H1 (cell line): ENCODE data around the gene AQP7.

Experiments used
- CREB1 ChIP-seq: IDR thresholded peaks from 2 replicates; pipeline ENCODE4 v1.6.1; 2012; ENCODE audit warnings: inconsistent platforms
- GABPA ChIP-seq: IDR thresholded peaks from 2 replicates; pipeline ENCODE4 v1.6.1; 2011; ENCODE audit warnings: mild to moderate bottlenecking, low read length, moderate library complexity, borderline replicate concordance; ENCODE audit not compliant: insufficient read depth
- JUN ChIP-seq: IDR thresholded peaks from 2 replicates; pipeline ENCODE4 v1.6.1; 2011; ENCODE audit warnings: low read depth, mild to moderate bottlenecking, improper control_type of control experiment, low read length
- POLR2AphosphoS5 ChIP-seq: IDR thresholded peaks from 2 replicates; pipeline ENCODE4 v1.6.1; 2011; ENCODE audit warnings: low read depth, low read length
- RAD21 ChIP-seq, 2 experiments: IDR thresholded peaks in 1 of 2; conservative IDR thresholded peaks in 1 of 2; 2 replicates each; pipeline ENCODE4 v1.6.1; 2011; ENCODE audit warnings: low read depth in 2 of 2, low read length in 2 of 2, improper control_type of control experiment in 1 of 2, inconsistent platforms in 1 of 2, mild to moderate bottlenecking in 1 of 2, moderate library complexity in 1 of 2
- TAF1 ChIP-seq: IDR thresholded peaks from 2 replicates; pipeline ENCODE4 v1.6.1; 2011; ENCODE audit warnings: mild to moderate bottlenecking, low read depth, low read length
- TEAD4 ChIP-seq: IDR thresholded peaks from 2 replicates; pipeline ENCODE4 v1.6.1; 2012; ENCODE audit warnings: low read depth, low read length, inconsistent platforms, mixed read lengths
- TF ChIP-seq, protein P1 (sequence below): IDR thresholded peaks from 2 replicates; pipeline ENCODE4 v1.6.1; 2012; ENCODE audit warnings: inconsistent platforms
- TF ChIP-seq, protein P2 (sequence below), 3 experiments: IDR thresholded peaks; 1 replicate in 2 of 3; 2 replicates in 1 of 3; pipeline versions ENCODE4 v1.5.1 to v1.6.1; 2011; ENCODE audit warnings: low read length in 3 of 3, mild to moderate bottlenecking in 3 of 3, inconsistent platforms in 2 of 3, low read depth in 1 of 3, moderate library complexity in 1 of 3; ENCODE audit not compliant: insufficient read depth in 1 of 3; ENCODE audit errors: control extremely low read depth in 1 of 3
- TF ChIP-seq, protein P3 (sequence below): IDR thresholded peaks from 2 replicates; pipeline ENCODE4 v1.6.1; 2011; ENCODE audit warnings: low read length, improper control_type of control experiment

DNA sequence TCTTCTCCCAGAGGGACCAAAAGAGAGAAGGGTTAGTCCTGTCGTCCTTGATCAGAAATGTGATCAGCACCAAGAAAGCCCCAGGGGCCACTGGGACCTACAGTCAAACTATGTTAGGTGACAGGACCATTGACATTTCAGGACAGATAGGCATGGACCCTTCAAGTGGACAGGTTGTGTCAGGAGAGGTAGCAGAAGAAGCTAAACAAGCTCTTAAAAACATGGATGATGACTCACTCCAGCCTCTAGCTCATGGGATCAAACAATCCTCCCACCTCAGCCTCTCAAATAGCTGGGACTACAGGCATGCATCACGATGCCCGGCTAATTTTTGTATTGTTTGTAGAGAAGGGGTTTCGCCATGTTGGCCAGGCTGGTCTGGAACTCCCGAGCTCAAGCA, 47.3 kb upstream of the AQP7 start:
- TF ChIP-seq TAF1 (no peak), TEAD4 (no peak), POLR2AphosphoS5 (no peak), JUN (no peak), RAD21 (IDR thresholded peaks at IDR 0.05 in 1 of 2, conservative IDR thresholded peaks at IDR 0.05 in 1 of 2; ENCODE audit: low read depth in 2 of 2, low read length in 2 of 2) (no peak), CREB1 (no peak), GABPA (no peak)
- TF ChIP-seq, protein P1, sequence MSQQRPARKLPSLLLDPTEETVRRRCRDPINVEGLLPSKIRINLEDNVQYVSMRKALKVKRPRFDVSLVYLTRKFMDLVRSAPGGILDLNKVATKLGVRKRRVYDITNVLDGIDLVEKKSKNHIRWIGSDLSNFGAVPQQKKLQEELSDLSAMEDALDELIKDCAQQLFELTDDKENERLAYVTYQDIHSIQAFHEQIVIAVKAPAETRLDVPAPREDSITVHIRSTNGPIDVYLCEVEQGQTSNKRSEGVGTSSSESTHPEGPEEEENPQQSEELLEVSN = no peak
- TF ChIP-seq, protein P2, sequence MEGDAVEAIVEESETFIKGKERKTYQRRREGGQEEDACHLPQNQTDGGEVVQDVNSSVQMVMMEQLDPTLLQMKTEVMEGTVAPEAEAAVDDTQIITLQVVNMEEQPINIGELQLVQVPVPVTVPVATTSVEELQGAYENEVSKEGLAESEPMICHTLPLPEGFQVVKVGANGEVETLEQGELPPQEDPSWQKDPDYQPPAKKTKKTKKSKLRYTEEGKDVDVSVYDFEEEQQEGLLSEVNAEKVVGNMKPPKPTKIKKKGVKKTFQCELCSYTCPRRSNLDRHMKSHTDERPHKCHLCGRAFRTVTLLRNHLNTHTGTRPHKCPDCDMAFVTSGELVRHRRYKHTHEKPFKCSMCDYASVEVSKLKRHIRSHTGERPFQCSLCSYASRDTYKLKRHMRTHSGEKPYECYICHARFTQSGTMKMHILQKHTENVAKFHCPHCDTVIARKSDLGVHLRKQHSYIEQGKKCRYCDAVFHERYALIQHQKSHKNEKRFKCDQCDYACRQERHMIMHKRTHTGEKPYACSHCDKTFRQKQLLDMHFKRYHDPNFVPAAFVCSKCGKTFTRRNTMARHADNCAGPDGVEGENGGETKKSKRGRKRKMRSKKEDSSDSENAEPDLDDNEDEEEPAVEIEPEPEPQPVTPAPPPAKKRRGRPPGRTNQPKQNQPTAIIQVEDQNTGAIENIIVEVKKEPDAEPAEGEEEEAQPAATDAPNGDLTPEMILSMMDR (IDR thresholded peaks at IDR 0.05; ENCODE audit: control extremely low read depth in 1 of 3, insufficient read depth in 1 of 3, low read depth in 1 of 3, low read length in 3 of 3) = no peak
- TF ChIP-seq, protein P3, sequence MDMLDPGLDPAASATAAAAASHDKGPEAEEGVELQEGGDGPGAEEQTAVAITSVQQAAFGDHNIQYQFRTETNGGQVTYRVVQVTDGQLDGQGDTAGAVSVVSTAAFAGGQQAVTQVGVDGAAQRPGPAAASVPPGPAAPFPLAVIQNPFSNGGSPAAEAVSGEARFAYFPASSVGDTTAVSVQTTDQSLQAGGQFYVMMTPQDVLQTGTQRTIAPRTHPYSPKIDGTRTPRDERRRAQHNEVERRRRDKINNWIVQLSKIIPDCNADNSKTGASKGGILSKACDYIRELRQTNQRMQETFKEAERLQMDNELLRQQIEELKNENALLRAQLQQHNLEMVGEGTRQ = no peak
